Prostate gland (tissue), 2 donors: Measurements from ENCODE around the gene CAD.

ENCODE experiments used
- CTCF ChIP-seq, 4 experiments: fragments of 200-600 bp in 2 of 4; fragments of 450-650 bp in 2 of 4; sonication (generic) in 2 of 4; IDR thresholded peaks; 1 replicate in 3 of 4; 2 replicates in 1 of 4; pipeline ENCODE4 v1.5.1; 2016 to 2019; ENCODE audit warnings: antibody characterized with exemption in 4 of 4, mild to moderate bottlenecking in 2 of 4, moderate library complexity in 2 of 4
- POLR2A ChIP-seq: fragments of 450-650 bp; IDR thresholded peaks from one replicate; pipeline ENCODE4 v1.6.1; 2016; ENCODE audit warnings: antibody characterized with exemption, mild to moderate bottlenecking

- TF ChIP-seq CTCF (IDR thresholded peaks at IDR 0.05) (no peak), POLR2A (no peak)
Observed at GRCh38 chr2:27178469-27178868, 38.7 kb upstream of the CAD start.
